Naive thymus-derived CD4-positive, alpha-beta T cell (primary cell): ENCODE results near the gene NFIL3. TPM values are rescaled to one million over a fixed set of nuclear protein-coding genes. Genes with fewer than 3 reads are reported as not detected.
"Not testable (repeated sequence)": the region's sequence is repeated elsewhere in the genome, so short reads cannot be mapped to it uniquely, and the experiment has no call there.

Source experiments
- ATAC-seq: fragments of 150-1000 bp; cut with Tn5 transposase; 2 replicates; pipeline ENCODE4 v1.10.0; 2021; ENCODE audit warnings: mild to moderate bottlenecking, moderate library complexity
- CTCF ChIA-PET: fragments of 350-600 bp; sonication (Branson Sonifier 250); formaldehyde crosslinking; loops from one replicate; lab custom pipeline; 2021; ENCODE audit warnings: antibody characterized with exemption; lab: Charles Lee
- POLR2A ChIA-PET: fragments of 350-600 bp; sonication (Branson Sonifier 250); formaldehyde crosslinking; loops from one replicate; lab custom pipeline; 2021; ENCODE audit warnings: antibody characterized with exemption, inconsistent platforms; lab: Charles Lee
- DNase-seq, 9 donors: peaks; one replicate each; pipeline versions ENCODE4 v3.0.0 to v3.0.0-alpha.2; 2020 to 2022; ENCODE audit warnings: mixed read lengths in 1 of 9
- H3K27ac ChIP-seq: one replicate; pipeline ENCODE4 v1.7.0; 2013; ENCODE audit warnings: mild to moderate bottlenecking, low read depth, low read length, moderate library complexity
- H3K27me3 ChIP-seq, 2 donors: one replicate each; pipeline ENCODE4 v1.7.0; 2013; ENCODE audit warnings: low read length in 2 of 2, mild to moderate bottlenecking in 2 of 2, moderate library complexity in 2 of 2; ENCODE audit not compliant: control insufficient read depth in 2 of 2, insufficient read depth in 2 of 2
- H3K36me3 ChIP-seq, 3 experiments: 1 replicate in 2 of 3; 2 replicates in 1 of 3; pipeline ENCODE4 v1.7.0; 2013; ENCODE audit warnings: low read length in 3 of 3, mild to moderate bottlenecking in 3 of 3, moderate library complexity in 1 of 3; ENCODE audit not compliant: insufficient read depth in 3 of 3, control insufficient read depth in 2 of 3
- H3K4me1 ChIP-seq, 2 donors: one replicate each; pipeline ENCODE4 v1.7.0; 2013; ENCODE audit warnings: low read length in 2 of 2, mild to moderate bottlenecking in 2 of 2, moderate library complexity in 1 of 2; ENCODE audit not compliant: control insufficient read depth in 2 of 2, insufficient read depth in 2 of 2
- H3K4me3 ChIP-seq: 2 replicates; pipeline ENCODE4 v1.7.0; 2013; ENCODE audit warnings: mild to moderate bottlenecking, low read length
- H3K9me3 ChIP-seq, 3 experiments: 1 replicate in 2 of 3; 2 replicates in 1 of 3; pipeline ENCODE4 v1.7.0; 2013; ENCODE audit warnings: low read length in 3 of 3; ENCODE audit not compliant: control insufficient read depth in 2 of 3
- H3K27ac Mint-ChIP-seq, 9 donors: one replicate each; pipeline ENCODE4 v1.8.0; 2020 to 2022; ENCODE audit warnings: mixed read lengths in 9 of 9, mild to moderate bottlenecking in 8 of 9, moderate library complexity in 5 of 9, inconsistent platforms in 2 of 9
- H3K27me3 Mint-ChIP-seq, 5 donors: one replicate each; pipeline ENCODE4 v1.8.0; 2021 to 2022; ENCODE audit warnings: mixed read lengths in 5 of 5, mild to moderate bottlenecking in 1 of 5
- H3K36me3 Mint-ChIP-seq, 5 donors: one replicate each; pipeline ENCODE4 v1.8.0; 2020 to 2022; ENCODE audit warnings: mixed read lengths in 5 of 5, mild to moderate bottlenecking in 3 of 5, inconsistent platforms in 1 of 5
- H3K4me1 Mint-ChIP-seq, 7 donors: one replicate each; pipeline ENCODE4 v1.8.0; 2020 to 2022; ENCODE audit warnings: mixed read lengths in 7 of 7, mild to moderate bottlenecking in 3 of 7, inconsistent platforms in 1 of 7
- H3K4me3 Mint-ChIP-seq, 10 donors: one replicate each; pipeline ENCODE4 v1.8.0; 2020 to 2022; ENCODE audit warnings: mild to moderate bottlenecking in 10 of 10, mixed read lengths in 10 of 10, moderate library complexity in 6 of 10, inconsistent platforms in 2 of 10
- H3K9me3 Mint-ChIP-seq, 11 donors: one replicate each; pipeline ENCODE4 v1.8.0; 2020 to 2022; ENCODE audit warnings: mixed read lengths in 11 of 11, mild to moderate bottlenecking in 4 of 11, inconsistent platforms in 1 of 11, moderate library complexity in 1 of 11
- intact Hi-C, 2 donors: fragments of 100-400 bp; cut with micrococcal nuclease; formaldehyde crosslinking; loops; one replicate each; pipeline ENCODE4 v1.15.1; 2023
- polyA plus RNA-seq, 2 donors: library from polyadenylated mRNA; unstranded; fragments of 300-500 nt; fragmentation: Illumina TruSeq; gene quantifications; one replicate each; pipeline ENCODE4 v1.2.3, GENCODE V29; 2021
- total RNA-seq, 6 experiments: library from RNA in 5 of 6; stranded (reverse) in 5 of 6; gene quantifications; 1 replicate in 5 of 6; 2 replicates in 1 of 6; pipeline ENCODE4 v1.2.3 and lab custom pipeline; 2021 to 2026

Gene NFIL3
- total and polyA plus RNA-seq, 7 experiments from 2014 or later, result 0.33 to 81.1 (median 3.4) TPM

- peaks cover 0 to 18% (median 0%) of the 10 kb centered on the region in 7 donors for H3K4me1 Mint-ChIP-seq
- ATAC-seq (no peak), DNase-seq (no peak)
- Histone ChIP-seq H3K27ac (no peak overlapping the region), H3K4me1 (no peaks in the 10 kb centered on the region), H3K9me3 (no peaks in the 10 kb centered on the region), H3K36me3 (no peaks in the 10 kb centered on the region), H3K4me3 (no peak overlapping the region), H3K27me3 (no peaks in the 10 kb centered on the region)
- no peak overlapping the region for H3K27ac Mint-ChIP-seq
- intact Hi-C loops, result loop anchor here in 1 of 2 donors (2.0 kb wide), 2 partner anchors 25 to 33 kb away; partner anchors contain the start of gene AUH
- H3K9me3 Mint-ChIP-seq, result no peaks in the 10 kb centered on the region
- CTCF ChIA-PET, result no interaction called here
- H3K36me3 Mint-ChIP-seq, result peaks cover 0 to 5% (median 0%) of the 10 kb centered on the region in 5 donors
- POLR2A ChIA-PET, result no interaction called here
- H3K4me3 Mint-ChIP-seq, result no peak overlapping the region
- H3K27me3 Mint-ChIP-seq, result no peaks in the 10 kb centered on the region
Observed at GRCh38 chr9:91393826-91394225, 29.8 kb downstream of the NFIL3 start.

DNA sequence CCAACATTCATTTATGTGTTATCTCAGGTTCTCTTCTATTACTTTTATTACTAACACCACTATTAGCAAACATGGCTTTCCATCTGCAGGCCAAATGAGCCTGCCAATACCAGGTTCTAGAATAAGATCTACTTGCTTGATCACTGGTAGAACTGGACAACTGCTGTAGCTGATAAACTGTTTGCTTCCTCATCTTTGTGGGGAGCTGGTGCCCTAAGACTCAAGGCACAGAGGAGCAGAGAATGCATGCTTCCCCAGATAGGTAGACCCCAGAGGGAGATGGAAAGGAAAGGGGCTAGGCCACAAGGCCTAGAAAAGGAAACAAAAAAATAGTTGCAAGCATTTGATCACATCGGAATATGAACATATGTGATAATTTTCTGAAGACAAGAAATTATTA lies 31.2 kb downstream of the NFIL3 start:
- Histone ChIP-seq H3K36me3 (no peaks in the 10 kb centered on the region), H3K27ac (no peak overlapping the region), H3K4me3 (no peak overlapping the region), H3K27me3 (no peaks in the 10 kb centered on the region), H3K9me3 (no peaks in the 10 kb centered on the region), H3K4me1 (no peaks in the 10 kb centered on the region)
- ChIA-PET CTCF (no interaction called here), POLR2A (no interaction called here)
- ATAC-seq (no peak), DNase-seq (no peak)
- Mint-ChIP-seq H3K4me3 (no peak overlapping the region), H3K36me3 (peaks cover 0 to 7% (median 0%) of the 10 kb centered on the region in 5 donors), H3K4me1 (peaks cover 0 to 18% (median 0%) of the 10 kb centered on the region in 7 donors), H3K9me3 (peaks cover 0 to 2% (median 0%) of the 10 kb centered on the region in 11 donors), H3K27me3 (no peaks in the 10 kb centered on the region), H3K27ac (no peak overlapping the region)
- intact Hi-C loops, result no loop called here

- POLR2A ChIA-PET, result no interaction called here
- ATAC-seq (no peak), DNase-seq (no peak)
- Mint-ChIP-seq H3K36me3 (peaks cover 0 to 7% (median 0%) of the 10 kb centered on the region in 5 donors), H3K27ac (no peak overlapping the region), H3K4me1 (peaks cover 0 to 21% (median 0%) of the 10 kb centered on the region in 7 donors), H3K4me3 (no peak overlapping the region), H3K27me3 (no peaks in the 10 kb centered on the region), H3K9me3 (peaks cover 0 to 2% (median 0%) of the 10 kb centered on the region in 11 donors)
- Histone ChIP-seq H3K27me3 (no peaks in the 10 kb centered on the region), H3K36me3 (no peaks in the 10 kb centered on the region), H3K9me3 (no peaks in the 10 kb centered on the region), H3K4me1 (no peaks in the 10 kb centered on the region), H3K27ac (no peak overlapping the region), H3K4me3 (no peak overlapping the region)
- intact Hi-C loops, result no loop called here
- CTCF ChIA-PET, result no interaction called here
Observed at GRCh38 chr9:91391818-91392217, 31.8 kb downstream of the NFIL3 start.

GRCh38 chr9:91391412-91391811 lies 32.2 kb downstream of the NFIL3 start:
- intact Hi-C loops, result no loop called here
- no peaks in the 10 kb centered on the region for H3K9me3 ChIP-seq
- no peak overlapping the region for H3K27ac Mint-ChIP-seq
- CTCF ChIA-PET, result no interaction called here
- H3K4me1 Mint-ChIP-seq, result peaks cover 0 to 25% (median 0%) of the 10 kb centered on the region in 7 donors
- DNase-seq (no peak), ATAC-seq (no peak)
- POLR2A ChIA-PET, result no interaction called here
- no peak overlapping the region for H3K4me3 ChIP-seq
- H3K27me3 Mint-ChIP-seq, result no peaks in the 10 kb centered on the region
- peaks cover 0 to 9% (median 0%) of the 10 kb centered on the region in 5 donors for H3K36me3 Mint-ChIP-seq
- no peaks in the 10 kb centered on the region for H3K36me3 ChIP-seq
- H3K4me3 Mint-ChIP-seq, result no peak overlapping the region
- H3K9me3 Mint-ChIP-seq, result peaks cover 0 to 2% (median 0%) of the 10 kb centered on the region in 11 donors
- no peak overlapping the region for H3K27ac ChIP-seq
- no peaks in the 10 kb centered on the region for H3K27me3 ChIP-seq
- no peaks in the 10 kb centered on the region for H3K4me1 ChIP-seq

DNA sequence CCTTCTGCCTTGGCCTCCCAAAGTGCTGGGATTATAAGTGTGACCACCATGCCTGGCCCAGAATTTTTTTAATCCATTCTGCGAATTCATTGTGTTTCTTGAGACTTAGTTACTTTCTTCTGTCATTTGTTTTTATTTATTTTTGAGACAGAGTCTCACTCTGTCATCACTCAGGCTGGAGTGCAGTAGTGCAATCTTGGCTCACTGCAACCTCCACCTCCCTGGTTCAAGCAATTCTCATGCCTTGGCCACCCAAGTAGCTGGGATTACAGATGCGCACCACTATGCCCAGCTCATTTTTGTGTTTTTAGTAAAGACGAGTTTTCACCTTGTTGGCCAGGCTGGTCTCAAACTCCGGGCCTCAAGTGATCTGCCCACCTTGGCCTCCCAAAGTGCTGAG lies 33.9 kb downstream of the NFIL3 start:
- H3K4me1 ChIP-seq, H3K27me3 Mint-ChIP-seq, H3K36me3 ChIP-seq, ATAC-seq, H3K27ac ChIP-seq, H3K9me3 ChIP-seq, H3K27me3 ChIP-seq, POLR2A ChIA-PET, CTCF ChIA-PET, H3K27ac Mint-ChIP-seq, H3K4me3 ChIP-seq, intact Hi-C loops, DNase-seq, H3K4me3 Mint-ChIP-seq, H3K9me3 Mint-ChIP-seq: not testable (repeated sequence)
- Mint-ChIP-seq H3K36me3 (peaks cover 0 to 12% (median 0%) of the 10 kb centered on the region in 5 donors), H3K4me1 (peaks cover 0 to 13% (median 0%) of the 10 kb centered on the region in 7 donors)

- no peak for DNase-seq
- CTCF ChIA-PET, result no interaction called here
- H3K4me3 Mint-ChIP-seq, result no peak overlapping the region
- H3K27me3 ChIP-seq, result no peaks in the 10 kb centered on the region
- H3K9me3 ChIP-seq, result no peaks in the 10 kb centered on the region
- peaks cover 0 to 8% (median 0%) of the 10 kb centered on the region in 5 donors for H3K36me3 Mint-ChIP-seq
- H3K4me1 ChIP-seq, result no peaks in the 10 kb centered on the region
- peaks cover 0 to 15% (median 0%) of the 10 kb centered on the region in 5 donors for H3K27me3 Mint-ChIP-seq
- no peak for ATAC-seq
- H3K9me3 Mint-ChIP-seq, result peaks cover 0 to 2% (median 0%) of the 10 kb centered on the region in 11 donors
- intact Hi-C loops, result no loop called here
- H3K27ac ChIP-seq, result no peak overlapping the region
- no peaks in the 10 kb centered on the region for H3K36me3 ChIP-seq
- peaks cover 0 to 10% (median 0%) of the 10 kb centered on the region in 7 donors for H3K4me1 Mint-ChIP-seq
- H3K27ac Mint-ChIP-seq, result no peak overlapping the region
- POLR2A ChIA-PET, result no interaction called here
- no peak overlapping the region for H3K4me3 ChIP-seq
Observed at GRCh38 chr9:91386765-91387164, 36.9 kb downstream of the NFIL3 start.

- Histone ChIP-seq H3K27me3 (no peaks in the 10 kb centered on the region), H3K27ac (no peak overlapping the region), H3K36me3 (no peaks in the 10 kb centered on the region), H3K9me3 (no peaks in the 10 kb centered on the region), H3K4me3 (no peak overlapping the region), H3K4me1 (no peaks in the 10 kb centered on the region)
- CTCF ChIA-PET, result no interaction called here
- Mint-ChIP-seq H3K9me3 (peaks cover 0 to 9% (median 0%) of the 10 kb centered on the region in 11 donors), H3K36me3 (peaks cover 0 to 8% (median 0%) of the 10 kb centered on the region in 5 donors), H3K27ac (no peak overlapping the region), H3K4me1 (peaks cover 0 to 10% (median 0%) of the 10 kb centered on the region in 7 donors), H3K4me3 (no peak overlapping the region), H3K27me3 (peaks cover 0 to 23% (median 0%) of the 10 kb centered on the region in 5 donors)
- ATAC-seq (no peak), DNase-seq (no peak)
- POLR2A ChIA-PET, result no interaction called here
- intact Hi-C loops, result no loop called here
Observed at GRCh38 chr9:91384954-91385353, 38.7 kb downstream of the NFIL3 start.
